ENCODE data around the gene CPM.

DNA sequence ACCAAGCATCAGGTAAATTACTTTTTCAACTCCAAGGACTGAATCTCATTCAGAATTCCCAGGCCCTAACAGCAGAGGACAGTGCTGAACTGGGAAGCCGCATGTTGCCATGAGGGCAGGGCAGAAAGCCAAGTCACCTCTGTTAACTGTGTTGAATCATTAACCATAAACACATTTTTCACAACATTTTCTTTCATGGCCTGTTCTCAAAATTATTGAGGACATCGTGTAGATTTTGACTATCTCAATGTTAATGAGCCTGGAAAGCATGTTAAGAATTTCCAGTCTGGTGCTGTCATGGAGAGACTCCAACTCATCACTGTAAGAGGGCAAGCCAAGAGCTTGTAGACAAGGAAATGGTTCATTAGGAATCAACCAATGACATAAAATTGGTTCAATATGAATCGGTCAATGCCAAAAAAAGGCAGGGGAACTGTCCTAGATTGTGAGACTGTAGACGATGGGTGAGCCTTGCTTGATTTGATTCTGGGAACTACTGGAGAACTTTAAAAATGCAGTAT is 33.7 kb downstream of the CPM start:
- TF ChIP-seq CTCF (conservative IDR thresholded peaks at IDR 0.05; ENCODE audit: low read length): no peak
- no peak for TF ChIP-seq EZH2phosphoT487 (IDR thresholded peaks at IDR 0.05; ENCODE audit: borderline replicate concordance)

Data from Loucy (cell line).